ENCODE measurements around the gene ARGLU1. TPM values are rescaled to one million over a fixed set of nuclear protein-coding genes. Genes with fewer than 3 reads are reported as not detected.

ARGLU1 gene
- total RNA-seq, 1 donor from 2014 or later, result 56.9 TPM

GRCh38 chr13:106548064-106548696, 19.8 kb downstream of the ARGLU1 start:
- H3K36me3 ChIP-seq (ENCODE audit: insufficient read depth, low read length), result peaks cover 34% of the 10 kb centered on the region
- no peak overlapping the region for H2AFZ ChIP-seq (ENCODE audit: low read depth, low read length)
- H3K4me3 ChIP-seq (ENCODE audit: insufficient read depth, low read depth, low read length), result no peak overlapping the region
- peak overlapping the region; percentile 32 for H3K4me2 ChIP-seq (ENCODE audit: low read length)
- H3K4me1 ChIP-seq (ENCODE audit: insufficient read depth, low read length), result peaks cover 6% of the 10 kb centered on the region
- FAIRE-seq (no peak), DNase-seq (ENCODE audit: low read depth) (no peak)
- no peak overlapping the region for H3K9ac ChIP-seq (ENCODE audit: low read length)
- no peak overlapping the region for H3K27ac Mint-ChIP-seq (ENCODE audit: unreplicated experiment)
- peaks cover 99% of the 10 kb centered on the region for H3K79me2 ChIP-seq (ENCODE audit: insufficient read depth, low read length)
- H3K27me3 ChIP-seq (ENCODE audit: insufficient read depth, low read length), result no peaks in the 10 kb centered on the region
- TF ChIP-seq EZH2 (IDR thresholded peaks at IDR 0.05; ENCODE audit: insufficient read depth, low read length), result no peak
- TF ChIP-seq, protein P1, sequence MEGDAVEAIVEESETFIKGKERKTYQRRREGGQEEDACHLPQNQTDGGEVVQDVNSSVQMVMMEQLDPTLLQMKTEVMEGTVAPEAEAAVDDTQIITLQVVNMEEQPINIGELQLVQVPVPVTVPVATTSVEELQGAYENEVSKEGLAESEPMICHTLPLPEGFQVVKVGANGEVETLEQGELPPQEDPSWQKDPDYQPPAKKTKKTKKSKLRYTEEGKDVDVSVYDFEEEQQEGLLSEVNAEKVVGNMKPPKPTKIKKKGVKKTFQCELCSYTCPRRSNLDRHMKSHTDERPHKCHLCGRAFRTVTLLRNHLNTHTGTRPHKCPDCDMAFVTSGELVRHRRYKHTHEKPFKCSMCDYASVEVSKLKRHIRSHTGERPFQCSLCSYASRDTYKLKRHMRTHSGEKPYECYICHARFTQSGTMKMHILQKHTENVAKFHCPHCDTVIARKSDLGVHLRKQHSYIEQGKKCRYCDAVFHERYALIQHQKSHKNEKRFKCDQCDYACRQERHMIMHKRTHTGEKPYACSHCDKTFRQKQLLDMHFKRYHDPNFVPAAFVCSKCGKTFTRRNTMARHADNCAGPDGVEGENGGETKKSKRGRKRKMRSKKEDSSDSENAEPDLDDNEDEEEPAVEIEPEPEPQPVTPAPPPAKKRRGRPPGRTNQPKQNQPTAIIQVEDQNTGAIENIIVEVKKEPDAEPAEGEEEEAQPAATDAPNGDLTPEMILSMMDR (IDR thresholded peaks at IDR 0.05; ENCODE audit: insufficient read depth, low read depth, low read length), result no peak
- peaks cover 4% of the 10 kb centered on the region for H3K4me1 Mint-ChIP-seq (ENCODE audit: low read depth, unreplicated experiment)
- H3K27me3 Mint-ChIP-seq (ENCODE audit: low read depth, unreplicated experiment), result no peaks in the 10 kb centered on the region
- no peak overlapping the region for H3K27ac ChIP-seq (ENCODE audit: low read depth, low read length)
- no peaks in the 10 kb centered on the region for H3K9me3 Mint-ChIP-seq (ENCODE audit: unreplicated experiment)
- no peaks in the 10 kb centered on the region for H3K9me3 ChIP-seq (ENCODE audit: insufficient read depth, low read depth, low read length)
- no peak overlapping the region for H3K4me3 Mint-ChIP-seq (ENCODE audit: unreplicated experiment)
- peaks cover 72% of the 10 kb centered on the region for H4K20me1 ChIP-seq (ENCODE audit: insufficient read depth, low read length)
- peaks cover 8% of the 10 kb centered on the region for H3K36me3 Mint-ChIP-seq (ENCODE audit: low read depth, unreplicated experiment)

- no peaks in the 10 kb centered on the region for H3K9me3 Mint-ChIP-seq (ENCODE audit: unreplicated experiment)
- H3K4me2 ChIP-seq (ENCODE audit: low read length), result no peak overlapping the region
- peaks cover 48% of the 10 kb centered on the region for H4K20me1 ChIP-seq (ENCODE audit: insufficient read depth, low read length)
- no peaks in the 10 kb centered on the region for H3K9me3 ChIP-seq (ENCODE audit: insufficient read depth, low read depth, low read length)
- H2AFZ ChIP-seq (ENCODE audit: low read depth, low read length), result no peak overlapping the region
- H3K4me1 Mint-ChIP-seq (ENCODE audit: low read depth, unreplicated experiment), result no peaks in the 10 kb centered on the region
- no peak overlapping the region for H3K9ac ChIP-seq (ENCODE audit: low read length)
- H3K4me3 Mint-ChIP-seq (ENCODE audit: unreplicated experiment), result no peak overlapping the region
- no peaks in the 10 kb centered on the region for H3K36me3 Mint-ChIP-seq (ENCODE audit: low read depth, unreplicated experiment)
- H3K27me3 Mint-ChIP-seq (ENCODE audit: low read depth, unreplicated experiment), result no peaks in the 10 kb centered on the region
- peaks cover 37% of the 10 kb centered on the region for H3K79me2 ChIP-seq (ENCODE audit: insufficient read depth, low read length)
- H3K36me3 ChIP-seq (ENCODE audit: insufficient read depth, low read length), result peaks cover 30% of the 10 kb centered on the region
- no peak for TF ChIP-seq EZH2 (IDR thresholded peaks at IDR 0.05; ENCODE audit: insufficient read depth, low read length)
- TF ChIP-seq, protein P1 (IDR thresholded peaks at IDR 0.05; ENCODE audit: insufficient read depth, low read depth, low read length), result no peak
- no peak overlapping the region for H3K4me3 ChIP-seq (ENCODE audit: insufficient read depth, low read depth, low read length)
- no peaks in the 10 kb centered on the region for H3K27me3 ChIP-seq (ENCODE audit: insufficient read depth, low read length)
- H3K27ac ChIP-seq (ENCODE audit: low read depth, low read length), result no peak overlapping the region
- H3K27ac Mint-ChIP-seq (ENCODE audit: unreplicated experiment), result no peak overlapping the region
- H3K4me1 ChIP-seq (ENCODE audit: insufficient read depth, low read length), result no peaks in the 10 kb centered on the region
- no peak for DNase-seq (ENCODE audit: low read depth)
- no peak for FAIRE-seq
These were observed 26.1 kb downstream of the ARGLU1 start for GRCh38 chr13:106541826-106542225.

GRCh38 chr13:106540613-106541012, 27.3 kb downstream of the ARGLU1 start:
- Histone ChIP-seq H3K4me2 (ENCODE audit: low read length) (no peak overlapping the region), H3K36me3 (ENCODE audit: insufficient read depth, low read length) (peaks cover 28% of the 10 kb centered on the region), H3K4me3 (ENCODE audit: insufficient read depth, low read depth, low read length) (no peak overlapping the region), H4K20me1 (ENCODE audit: insufficient read depth, low read length) (peaks cover 41% of the 10 kb centered on the region), H2AFZ (ENCODE audit: low read depth, low read length) (no peak overlapping the region), H3K79me2 (ENCODE audit: insufficient read depth, low read length) (peaks cover 28% of the 10 kb centered on the region), H3K27me3 (ENCODE audit: insufficient read depth, low read length) (no peaks in the 10 kb centered on the region), H3K4me1 (ENCODE audit: insufficient read depth, low read length) (no peaks in the 10 kb centered on the region), H3K9me3 (ENCODE audit: insufficient read depth, low read depth, low read length) (no peaks in the 10 kb centered on the region), H3K27ac (ENCODE audit: low read depth, low read length) (no peak overlapping the region), H3K9ac (ENCODE audit: low read length) (no peak overlapping the region)
- Mint-ChIP-seq H3K9me3 (ENCODE audit: unreplicated experiment) (no peaks in the 10 kb centered on the region), H3K27me3 (ENCODE audit: low read depth, unreplicated experiment) (no peaks in the 10 kb centered on the region), H3K4me3 (ENCODE audit: unreplicated experiment) (no peak overlapping the region), H3K27ac (ENCODE audit: unreplicated experiment) (no peak overlapping the region), H3K36me3 (ENCODE audit: low read depth, unreplicated experiment) (no peaks in the 10 kb centered on the region), H3K4me1 (ENCODE audit: low read depth, unreplicated experiment) (no peaks in the 10 kb centered on the region)
- TF ChIP-seq, protein P1 (IDR thresholded peaks at IDR 0.05; ENCODE audit: insufficient read depth, low read depth, low read length), result no peak
- no peak for TF ChIP-seq EZH2 (IDR thresholded peaks at IDR 0.05; ENCODE audit: insufficient read depth, low read length)
- FAIRE-seq (no peak), DNase-seq (ENCODE audit: low read depth) (no peak)
